Retina (tissue), 1 donor: Measurements from ENCODE around the gene DAB1.

Experiments
- DNase-seq: peaks from one replicate; pipeline ENCODE4 v3.0.0-alpha.2; 2016

The DAB1 gene

GRCh38 chr1:57423656-57424211 is at the start of gene DAB1:
Gene DAB1 (minus strand): TSS chr1:57424060. CDS start chr1:57291030, 133,030 bp downstream.
- peak; percentile 77 for DNase-seq

- DNase-seq: no peak
Measured at GRCh38 chr1:57473448-57473847, 49.6 kb upstream of the DAB1 start.

- DNase-seq: no peak
Measured at GRCh38 chr1:57471995-57472394, 48.1 kb upstream of the DAB1 start.

- peak; percentile 31 for DNase-seq
Measured at GRCh38 chr1:57470036-57470435, 46.2 kb upstream of the DAB1 start.

GRCh38 chr1:57468641-57469523 is 45.0 kb upstream of the DAB1 start:
- no peak for DNase-seq

DNA sequence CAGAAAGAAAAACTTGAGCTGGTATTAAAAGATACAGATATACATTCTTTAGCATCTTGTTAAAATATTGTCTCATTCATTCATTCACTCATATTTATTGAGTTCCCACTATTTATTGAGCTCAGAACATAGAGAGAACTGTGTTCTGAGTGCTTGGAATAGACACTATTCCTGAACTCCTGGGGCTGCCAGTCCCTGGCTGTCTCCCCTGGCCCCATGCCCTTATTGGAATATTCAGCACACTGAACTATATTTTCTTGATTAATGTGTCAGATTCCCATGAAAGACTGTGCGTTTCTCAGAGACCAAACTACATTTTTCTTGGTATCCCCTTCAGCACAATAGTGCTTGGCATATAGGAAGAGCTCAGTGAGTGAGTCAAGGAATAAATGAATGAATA is 44.0 kb upstream of the DAB1 start:
- DNase-seq: no peak

DNA sequence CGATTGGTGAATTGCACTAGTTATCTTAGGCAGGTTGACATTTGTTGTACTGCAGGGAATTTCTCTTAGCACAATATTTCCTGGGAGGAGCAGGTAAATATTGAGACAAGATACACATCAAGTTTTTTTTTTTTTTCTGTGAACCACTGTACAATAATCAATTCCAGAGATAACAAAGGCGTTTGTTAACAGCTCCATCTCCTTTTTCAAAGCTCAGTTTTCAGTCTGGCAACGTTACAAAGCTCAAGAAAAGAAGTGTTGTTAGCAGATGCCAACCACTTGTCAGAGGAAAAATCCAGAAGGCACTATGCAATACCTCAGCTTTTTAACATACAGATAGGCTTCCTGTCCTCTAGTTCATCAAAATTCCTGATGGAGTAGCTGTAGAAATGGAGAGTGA is 40.9 kb upstream of the DAB1 start:
- no peak for DNase-seq

- no peak for DNase-seq
Measured at GRCh38 chr1:57463343-57463742, 39.5 kb upstream of the DAB1 start.

GRCh38 chr1:57461405-57461804 is 37.5 kb upstream of the DAB1 start:
- no peak for DNase-seq

GRCh38 chr1:57451516-57451915 is 27.7 kb upstream of the DAB1 start:
- DNase-seq: no peak

- DNase-seq: no peak
Measured at GRCh38 chr1:57450981-57451380, 27.1 kb upstream of the DAB1 start.

DNA sequence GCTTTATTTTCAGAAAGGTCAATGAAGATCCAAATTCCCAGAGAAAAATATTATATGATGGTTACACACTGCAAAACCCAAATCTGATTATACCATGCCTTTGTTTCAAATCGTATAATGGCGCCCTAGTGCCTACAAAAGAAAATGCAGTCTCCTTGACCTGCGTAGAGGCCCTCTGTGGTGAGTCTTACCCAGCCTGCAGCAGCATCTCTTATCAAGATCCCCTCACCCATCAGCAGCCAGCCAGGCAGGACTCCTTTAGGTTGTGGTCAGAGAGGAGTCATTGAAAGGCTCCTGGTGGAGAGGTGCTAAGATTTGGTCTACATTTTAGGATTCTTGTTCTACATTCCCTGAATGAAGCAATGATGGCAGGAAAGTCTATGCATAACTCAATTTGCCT is 23.7 kb upstream of the DAB1 start:
- no peak for DNase-seq

- DNase-seq: no peak
Measured at GRCh38 chr1:57443004-57443403, 19.1 kb upstream of the DAB1 start.

DNA sequence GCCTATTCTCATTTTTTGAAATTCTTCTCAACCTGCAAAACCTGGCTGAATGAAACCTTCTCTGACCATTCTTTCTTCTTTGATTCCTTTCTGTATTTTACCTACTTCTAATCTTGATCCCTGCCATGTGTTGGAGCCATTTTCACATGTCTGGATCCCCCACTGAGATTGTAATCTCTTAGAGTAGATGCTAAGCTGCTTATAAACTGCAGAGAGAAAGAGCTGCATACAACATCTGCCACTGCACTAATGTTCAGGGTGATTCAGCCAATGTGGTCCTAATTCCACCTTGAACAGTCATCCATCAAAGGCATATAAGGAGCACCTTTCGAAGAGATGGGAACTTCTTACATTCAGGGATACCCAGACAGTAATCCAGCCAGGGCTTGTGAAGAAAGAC is 16.2 kb upstream of the DAB1 start:
- DNase-seq: no peak

DNA sequence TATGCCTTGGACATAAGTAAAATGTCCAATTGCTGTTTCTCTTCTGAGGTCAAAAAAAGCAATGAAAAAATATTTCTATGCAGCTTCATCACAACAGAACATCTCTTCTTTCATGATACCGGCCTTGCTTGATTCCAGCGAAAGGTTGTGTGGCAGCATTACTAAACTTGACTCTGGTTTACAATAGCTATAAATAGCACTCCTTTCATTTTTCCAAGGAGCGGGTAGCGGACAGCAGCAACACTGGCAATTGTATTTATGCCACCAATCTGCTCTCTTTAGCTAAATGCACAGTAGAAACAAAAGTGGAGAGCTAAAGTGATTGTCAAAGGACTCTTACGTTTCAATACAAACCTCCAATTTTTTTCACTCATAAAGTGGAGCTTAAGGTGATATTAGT is 7.5 kb upstream of the DAB1 start:
- DNase-seq: no peak

GRCh38 chr1:57424231-57425027 is 569 bp upstream of the DAB1 start:
- peak; percentile 89 for DNase-seq

DNA sequence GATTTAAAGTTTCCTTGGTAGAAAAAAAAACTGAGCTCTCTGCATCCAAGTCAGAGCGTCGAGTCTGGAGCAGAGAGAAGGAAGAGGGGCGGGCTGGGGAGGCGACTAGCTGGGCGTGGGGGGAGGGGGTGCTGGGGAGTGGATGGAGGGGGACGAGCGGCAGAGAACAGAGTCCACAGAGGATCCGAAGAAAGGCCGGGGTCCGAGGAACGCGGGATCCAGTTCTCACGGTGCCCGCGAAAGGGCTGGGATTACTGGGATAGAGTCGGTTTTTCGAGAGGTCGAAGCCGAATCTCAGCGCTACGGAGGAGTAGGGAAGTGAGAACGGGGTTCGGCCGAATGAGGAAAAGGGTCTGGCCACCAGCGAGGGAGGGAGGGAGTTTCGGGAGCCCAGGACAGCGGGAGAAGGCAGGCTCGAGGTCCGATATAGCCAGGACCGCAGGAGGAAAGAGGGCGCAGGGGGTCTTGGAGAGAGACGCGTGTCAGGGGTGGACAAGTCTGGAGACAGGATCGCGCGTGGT is 665 bp downstream of the DAB1 start:
- DNase-seq: no peak

- peak; percentile 87 for DNase-seq
Measured at GRCh38 chr1:57422271-57423134, 1.4 kb downstream of the DAB1 start.

GRCh38 chr1:57421806-57422205 is 2.1 kb downstream of the DAB1 start:
- no peak for DNase-seq

- no peak for DNase-seq
Measured at GRCh38 chr1:57420981-57421785, 2.7 kb downstream of the DAB1 start.

DNA sequence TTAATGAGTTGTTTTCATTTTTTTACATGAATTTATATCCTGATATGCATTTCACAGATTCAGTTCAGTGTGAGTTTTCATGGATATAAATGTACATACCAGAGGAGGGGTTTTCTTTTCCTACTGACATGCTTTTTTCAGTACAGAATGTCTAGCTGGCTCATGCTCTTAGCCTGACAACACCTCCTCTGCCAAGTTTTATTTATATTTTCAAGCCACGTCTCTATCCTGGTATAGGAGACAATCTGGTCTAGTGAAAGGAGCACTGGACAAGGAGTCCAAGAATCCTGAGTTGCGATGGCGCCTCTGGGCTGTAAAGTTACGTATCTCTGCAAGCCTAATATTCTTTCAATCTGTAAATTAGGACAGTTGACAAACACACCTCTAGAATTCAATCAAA is 4.9 kb downstream of the DAB1 start:
- DNase-seq: no peak

GRCh38 chr1:57411262-57411661 is 12.6 kb downstream of the DAB1 start:
- no peak for DNase-seq
